Measurements from ENCODE around the gene SLC45A1.

SLC45A1 gene

GRCh38 chr1:8363767-8364301 lies 45.9 kb downstream of the SLC45A1 start:
- in situ Hi-C loops (cut with MboI; ENCODE audit: low sequenced_read_pairs) = no loop called here

GRCh38 chr1:8364528-8365442 lies 46.9 kb downstream of the SLC45A1 start:
- in situ Hi-C loops (cut with MboI; ENCODE audit: low sequenced_read_pairs) = no loop called here

- in situ Hi-C loops (cut with MboI; ENCODE audit: low sequenced_read_pairs) = no loop called here
Measured at GRCh38 chr1:8365661-8366362, 47.9 kb downstream of the SLC45A1 start.

- in situ Hi-C loops (cut with MboI; ENCODE audit: low sequenced_read_pairs) = no loop called here
Measured at GRCh38 chr1:8367571-8368194, 49.8 kb downstream of the SLC45A1 start.

- in situ Hi-C loops (cut with MboI; ENCODE audit: low sequenced_read_pairs) = no loop called here
Measured at GRCh38 chr1:8368956-8369639, 51.2 kb downstream of the SLC45A1 start.

- in situ Hi-C loops (cut with MboI; ENCODE audit: low sequenced_read_pairs) = no loop called here
Measured at GRCh38 chr1:8370046-8370881, 52.4 kb downstream of the SLC45A1 start.

GRCh38 chr1:8370905-8371315 lies 53.0 kb downstream of the SLC45A1 start:
- in situ Hi-C loops (cut with MboI; ENCODE audit: low sequenced_read_pairs) = no loop called here

- in situ Hi-C loops (cut with MboI; ENCODE audit: low sequenced_read_pairs) = no loop called here
Measured at GRCh38 chr1:8371372-8371991, 53.6 kb downstream of the SLC45A1 start.

GRCh38 chr1:8373125-8373524 lies 55.2 kb downstream of the SLC45A1 start:
- in situ Hi-C loops (cut with MboI; ENCODE audit: low sequenced_read_pairs) = no loop called here

GRCh38 chr1:8373581-8374241 lies 55.8 kb downstream of the SLC45A1 start:
- in situ Hi-C loops (cut with MboI; ENCODE audit: low sequenced_read_pairs) = no loop called here

- in situ Hi-C loops (cut with MboI; ENCODE audit: low sequenced_read_pairs) = no loop called here
Measured at GRCh38 chr1:8374356-8374755, 56.4 kb downstream of the SLC45A1 start.

GRCh38 chr1:8374812-8375211 lies 56.9 kb downstream of the SLC45A1 start:
- in situ Hi-C loops (cut with MboI; ENCODE audit: low sequenced_read_pairs) = no loop called here

- in situ Hi-C loops (cut with MboI; ENCODE audit: low sequenced_read_pairs) = no loop called here
Measured at GRCh38 chr1:8376358-8376840, 58.5 kb downstream of the SLC45A1 start.

GRCh38 chr1:8377271-8377981 lies 59.5 kb downstream of the SLC45A1 start:
- in situ Hi-C loops (cut with MboI; ENCODE audit: low sequenced_read_pairs) = no loop called here

GRCh38 chr1:8378178-8378577 lies 60.3 kb downstream of the SLC45A1 start:
- in situ Hi-C loops (cut with MboI; ENCODE audit: low sequenced_read_pairs) = no loop called here

- in situ Hi-C loops (cut with MboI; ENCODE audit: low sequenced_read_pairs) = no loop called here
Measured at GRCh38 chr1:8378981-8379470, 61.1 kb downstream of the SLC45A1 start.

GRCh38 chr1:8379513-8380186 lies 61.7 kb downstream of the SLC45A1 start:
- in situ Hi-C loops (cut with MboI; ENCODE audit: low sequenced_read_pairs) = no loop called here
